HepG2 (cell line): ENCODE measurements around the gene WNT2B. TPM values are rescaled to one million over a fixed set of nuclear protein-coding genes. Genes with fewer than 3 reads are reported as not detected.

ENCODE experiments used
- ATAC-seq: fragments of 200-7000 bp; cut with Tn5 transposase; 3 replicates; pipeline ENCODE4 v1.9.1; 2020; ENCODE audit warnings: mild to moderate bottlenecking, moderate library complexity
- BruUV-seq: library from RNA; stranded (reverse); fragments of 400-500 nt; replicated peaks from 2 replicates; lab custom pipeline; 2021; lab: Mats Ljungman, UMichigan
- CTCF ChIA-PET: fragments of 300-600 bp; formaldehyde crosslinking; extraction: SDS; loops from one replicate; lab custom pipeline; 2021; ENCODE audit warnings: low total read pairs, inconsistent platforms, low intra/inter-chr PET ratio; lab: Yijun Ruan, JAX
- POLR2A ChIA-PET: fragments of 350-600 bp; sonication (Branson Sonifier 250); formaldehyde crosslinking; loops from one replicate; lab custom pipeline; 2020; ENCODE audit warnings: antibody characterized with exemption, inconsistent platforms; lab: Yijun Ruan, JAX
- DNase-seq: peaks from one replicate; pipeline ENCODE4 v3.0.0-alpha.2; 2015; ENCODE audit warnings: low spot score
- FAIRE-seq: peaks from 3 replicates; lab custom pipeline; 2011; peaks lifted over from hg19 to GRCh38; lab: Jason Lieb, UNC
- H2AFZ ChIP-seq: one replicate; pipeline ENCODE4 v1.6.1; 2011; ENCODE audit warnings: low read length, inconsistent platforms
- H3K27ac ChIP-seq: fragments of 300-600 bp; 3 replicates; pipeline ENCODE4 v1.8.0; 2011; ENCODE audit warnings: mixed run types, mild to moderate bottlenecking, mixed read lengths, low read length, inconsistent platforms; ENCODE audit not compliant: insufficient read depth; ENCODE audit errors: extremely low read length
- H3K27me3 ChIP-seq, 2 experiments: fragments of 200-600 bp in 1 of 2; 2 replicates in 1 of 2; 3 replicates in 1 of 2; pipeline versions ENCODE4 v1.6.0 to v1.8.0; 2011; ENCODE audit warnings: low read length in 2 of 2, mild to moderate bottlenecking in 2 of 2, moderate library complexity in 2 of 2, inconsistent platforms in 1 of 2; ENCODE audit not compliant: insufficient read depth in 2 of 2, control insufficient read depth in 1 of 2
- H3K36me3 ChIP-seq, 2 experiments: fragments of 200-600 bp in 1 of 2; replicated peaks in 1 of 2; 2 replicates in 1 of 2; 3 replicates in 1 of 2; pipeline versions ENCODE4 v1.5.1 to v1.8.0; 2011; ENCODE audit warnings: low read length in 2 of 2, inconsistent platforms in 1 of 2; ENCODE audit not compliant: insufficient read depth in 2 of 2, control insufficient read depth in 1 of 2
- H3K4me1 ChIP-seq: 2 replicates; pipeline ENCODE4 v1.5.1; 2012; ENCODE audit warnings: low read length, inconsistent platforms; ENCODE audit not compliant: insufficient read depth
- H3K4me2 ChIP-seq: 2 replicates; pipeline ENCODE4 v1.6.0; 2011; ENCODE audit warnings: low read depth, low read length, inconsistent platforms
- H3K4me3 ChIP-seq, 3 experiments: fragments of 200-600 bp in 1 of 3; sonication (generic), shearing (Covaris generic) in 1 of 3; replicated peaks in 1 of 3; 2 replicates each; pipeline ENCODE4 v1.5.1; 2011 to 2016; ENCODE audit warnings: low read length in 3 of 3, inconsistent platforms in 2 of 3, low read depth in 2 of 3, mild to moderate bottlenecking in 2 of 3, control low read depth in 1 of 3, mixed read lengths in 1 of 3; ENCODE audit not compliant: insufficient read depth in 1 of 3
- H3K79me2 ChIP-seq: one replicate; pipeline ENCODE4 v1.6.1; 2011; ENCODE audit warnings: low read length, inconsistent platforms; ENCODE audit not compliant: insufficient read depth
- H3K9ac ChIP-seq: 2 replicates; pipeline ENCODE4 v1.6.0; 2011; ENCODE audit warnings: mild to moderate bottlenecking, low read depth, low read length, inconsistent platforms; ENCODE audit not compliant: insufficient read depth
- H3K9me3 ChIP-seq: 2 replicates; pipeline ENCODE4 v1.5.1; 2012; ENCODE audit warnings: mild to moderate bottlenecking, low read length
- H4K20me1 ChIP-seq: 2 replicates; pipeline ENCODE4 v1.6.0; 2011; ENCODE audit warnings: inconsistent platforms, mild to moderate bottlenecking, low read length, moderate library complexity; ENCODE audit not compliant: insufficient read depth
- AFF4 ChIP-seq: sonication (generic); formaldehyde crosslinking; IDR thresholded peaks from 2 replicates; pipeline ENCODE4 v1.4.0; 2020; ENCODE audit warnings: missing genetic modification reagents
- DPF2 ChIP-seq: sonication (generic); formaldehyde crosslinking; IDR thresholded peaks from 2 replicates; pipeline ENCODE4 v1.4.0; 2020; ENCODE audit warnings: mild to moderate bottlenecking, low read depth, missing genetic modification reagents, borderline replicate concordance
- KAT8 ChIP-seq: IDR thresholded peaks from 2 replicates; pipeline ENCODE4 v1.6.1; 2016; ENCODE audit warnings: missing genetic modification reagents, missing compliant biosample characterization
- PATZ1 ChIP-seq: sonication (generic); formaldehyde crosslinking; IDR thresholded peaks from 2 replicates; pipeline ENCODE4 v1.4.0; 2020; ENCODE audit warnings: missing genetic modification reagents
- RAD21 ChIP-seq: fragments of 450-650 bp; formaldehyde crosslinking; IDR thresholded peaks from 2 replicates; pipeline ENCODE4 v1.5.0; 2020; ENCODE audit warnings: mild to moderate bottlenecking
- TRIM24 ChIP-seq: sonication (generic); formaldehyde crosslinking; IDR thresholded peaks from 2 replicates; pipeline ENCODE4 v1.8.0; 2022; ENCODE audit warnings: mild to moderate bottlenecking, missing genetic modification reagents
- U2AF2 ChIP-seq: fragments of 200-400 bp; formaldehyde crosslinking; IDR thresholded peaks from 2 replicates; pipeline ENCODE4 v1.6.1; 2017; ENCODE audit warnings: low read depth, mild to moderate bottlenecking, low read length
- ZC3H4 ChIP-seq: sonication (generic); formaldehyde crosslinking; IDR thresholded peaks from 2 replicates; pipeline ENCODE4 v1.4.0; 2020; ENCODE audit warnings: missing genetic modification reagents, borderline replicate concordance
- ZEB1 ChIP-seq: IDR thresholded peaks from 2 replicates; pipeline ENCODE4 v1.6.1; 2012; ENCODE audit warnings: mild to moderate bottlenecking, low read depth, inconsistent platforms; ENCODE audit not compliant: insufficient replicate concordance
- ZNF446 ChIP-seq: sonication (generic); formaldehyde crosslinking; IDR thresholded peaks from 2 replicates; pipeline ENCODE4 v1.5.0; 2020; ENCODE audit warnings: mild to moderate bottlenecking, missing genetic modification reagents
- ZNF691 ChIP-seq: sonication (generic); formaldehyde crosslinking; IDR thresholded peaks from 2 replicates; pipeline ENCODE4 v1.4.0; 2020; ENCODE audit warnings: missing genetic modification reagents, low read depth, mild to moderate bottlenecking, borderline replicate concordance
- ZNF7 ChIP-seq: IDR thresholded peaks from 2 replicates; pipeline ENCODE4 v1.6.1; 2016; ENCODE audit warnings: missing biosample characterization, missing genetic modification reagents
- ZNF883 ChIP-seq: sonication (generic); formaldehyde crosslinking; IDR thresholded peaks from 2 replicates; pipeline ENCODE4 v1.5.1; 2020; ENCODE audit warnings: mild to moderate bottlenecking, missing genetic modification reagents; ENCODE audit errors: not compliant biosample characterization
- WGBS: methylation state at CpG from one replicate; pipeline ENCODE4 v1.1.6; 2017; ENCODE audit warnings: low lambda C conversion rate; 5-methylcytosine and 5-hydroxymethylcytosine counted together
- in situ Hi-C: cut with HindIII; loops from 2 replicates; pipeline ENCODE4 v1.10.0; 2017; ENCODE audit warnings: low pct_unique_long_range_greater_than_20kb; ENCODE audit not compliant: extremely low pct_ligation_motif_present
- intact Hi-C: fragments of 100-400 bp; cut with micrococcal nuclease; formaldehyde crosslinking; loops from one replicate; pipeline ENCODE4 v1.10.0; 2022; ENCODE audit not compliant: unreplicated experiment
- polyA plus RNA-seq, 8 experiments: library from polyadenylated mRNA; depleted of rRNA in 3 of 8; stranded (reverse) in 7 of 8; unstranded in 1 of 8; fragments of >200 nt; fragmentation: Illumina TruSeq in 4 of 8; extraction: Trizol in 4 of 8; gene quantifications; 2 replicates each; pipeline versions ENCODE4 v1.2.1 to v1.2.3, GENCODE V29; 2011 to 2016; ENCODE audit warnings: low read depth in 4 of 8, missing spikeins in 1 of 8, mixed read lengths in 1 of 8; ENCODE audit not compliant: insufficient read depth in 1 of 8
- total RNA-seq, 5 experiments: library from RNA; depleted of rRNA; stranded (reverse); fragments of >200 nt; fragmentation: Illumina TruSeq; extraction: Trizol; gene quantifications; 2 replicates each; pipeline ENCODE4 v1.2.3, GENCODE V29; 2016; ENCODE audit warnings: low read depth in 1 of 5

Gene WNT2B
- total and polyA plus RNA-seq, 2 of the 13 experiments (the other 11 are each of a cell fraction or from before 2014, with no cell fraction given) = 0.11 to 0.32 TPM

GRCh38 chr1:112517231-112517630, 8.5 kb downstream of the WNT2B start:
- no peak overlapping the region for H3K4me3 ChIP-seq
- no peaks in the 10 kb centered on the region for H3K36me3 ChIP-seq
- H3K9me3 ChIP-seq = no peaks in the 10 kb centered on the region
- no peak overlapping the region for H3K4me2 ChIP-seq
- no peak overlapping the region for H3K27ac ChIP-seq
- DNase-seq = no peak
- no peak overlapping the region for H3K9ac ChIP-seq
- BruUV-seq = no TSS peak
- H2AFZ ChIP-seq = no peak overlapping the region
- 95% methylated on average over 9 of the region's 9 CpGs for WGBS
- ATAC-seq = no peak
- TF ChIP-seq KAT8 (CRISPR knock-in tag) (no peak), ZNF7 (CRISPR knock-in tag) (no peak)
- intact Hi-C loops (no loop called here), in situ Hi-C loops (no loop called here)
- H3K27me3 ChIP-seq = peaks cover 0 to 17% of the 10 kb centered on the region in 2 experiments; a peak in 1 of 5 replicates
- POLR2A ChIA-PET = no interaction called here
- H3K79me2 ChIP-seq = no peaks in the 10 kb centered on the region
- peaks cover 8% of the 10 kb centered on the region for H3K4me1 ChIP-seq
- H4K20me1 ChIP-seq = no peaks in the 10 kb centered on the region
- CTCF ChIA-PET = no interaction called here
- FAIRE-seq = no peak

- Histone ChIP-seq H3K9me3 (no peaks in the 10 kb centered on the region), H4K20me1 (no peaks in the 10 kb centered on the region), H2AFZ (no peak overlapping the region), H3K4me1 (peaks cover 8% of the 10 kb centered on the region), H3K4me2 (no peak overlapping the region), H3K27ac (no peak overlapping the region), H3K79me2 (no peaks in the 10 kb centered on the region), H3K4me3 (no peak overlapping the region), H3K9ac (no peak overlapping the region), H3K27me3 (peaks cover 0 to 14% of the 10 kb centered on the region in 2 experiments; a peak in 1 of 5 replicates), H3K36me3 (no peaks in the 10 kb centered on the region)
- in situ Hi-C loops = no loop called here
- no peak for FAIRE-seq
- ATAC-seq = no peak
- ChIA-PET CTCF (no interaction called here), POLR2A (no interaction called here)
- DNase-seq = no peak
- WGBS = 79% methylated on average over 2 of the region's 2 CpGs
- no TSS peak for BruUV-seq
- intact Hi-C loops = no loop called here
- TF ChIP-seq RAD21 (CRISPR knock-in tag) (no peak), ZNF883 (CRISPR knock-in tag) (no peak), ZNF691 (CRISPR knock-in tag) (no peak), U2AF2 (no peak), AFF4 (no peak), ZEB1 (no peak), ZNF446 (CRISPR knock-in tag) (no peak), ZC3H4 (CRISPR knock-in tag) (no peak), TRIM24 (CRISPR knock-in tag) (no peak), DPF2 (no peak), PATZ1 (CRISPR knock-in tag) (no peak)
Observed at GRCh38 chr1:112517646-112518045, 8.9 kb downstream of the WNT2B start.
